Smooth muscle cell (in vitro differentiated cells): ENCODE data around the gene MEAF6. TPM values are rescaled to one million over a fixed set of nuclear protein-coding genes. Genes with fewer than 3 reads are reported as not detected.
A peak's percentile ranks its signal among the peaks of the same experiment; 100 is the strongest.

Experiments used
- DNase-seq: peaks from one replicate; lab custom pipeline; 2025; ENCODE audit not compliant: unreplicated experiment; lab: John Stamatoyannopoulos, UW
- H2AFZ ChIP-seq: fragments of 200-600 bp; sonication (generic); 2 replicates; pipeline ENCODE4 v1.6.0; 2016; ENCODE audit warnings: antibody characterized with exemption, low read depth, mild to moderate bottlenecking
- H3F3A ChIP-seq: fragments of 200-600 bp; sonication (generic); 2 replicates; pipeline ENCODE4 v1.6.0; 2017; ENCODE audit warnings: antibody characterized with exemption, low read depth
- H3K27ac ChIP-seq: fragments of 200-600 bp; sonication (generic); 2 replicates; pipeline ENCODE4 v1.5.1; 2016; ENCODE audit warnings: low read depth, mild to moderate bottlenecking
- H3K27me3 ChIP-seq: fragments of 200-600 bp; sonication (generic); 2 replicates; pipeline ENCODE4 v1.6.1; 2016; ENCODE audit warnings: low read depth, mild to moderate bottlenecking
- H3K36me3 ChIP-seq: fragments of 200-600 bp; sonication (generic); 2 replicates; pipeline ENCODE4 v1.5.1; 2016; ENCODE audit warnings: low read depth
- H3K4me1 ChIP-seq: fragments of 200-600 bp; sonication (generic); 2 replicates; pipeline ENCODE4 v1.5.1; 2016; ENCODE audit warnings: low read depth
- H3K4me2 ChIP-seq: fragments of 200-600 bp; sonication (generic); 2 replicates; pipeline ENCODE4 v1.6.0; 2016; ENCODE audit warnings: mild to moderate bottlenecking
- H3K4me3 ChIP-seq: fragments of 200-600 bp; sonication (generic); 2 replicates; pipeline ENCODE4 v1.5.1; 2016; ENCODE audit warnings: mild to moderate bottlenecking
- H3K79me2 ChIP-seq: fragments of 200-600 bp; sonication (generic); 2 replicates; pipeline ENCODE4 v1.6.0; 2016; ENCODE audit warnings: low read depth, mild to moderate bottlenecking
- H3K9ac ChIP-seq: fragments of 200-600 bp; sonication (generic); 2 replicates; pipeline ENCODE4 v1.6.0; 2016; ENCODE audit warnings: low read depth
- H3K9me3 ChIP-seq: fragments of 200-600 bp; sonication (generic); replicated peaks from 2 replicates; pipeline ENCODE4 v1.5.1; 2016; ENCODE audit warnings: low read depth
- H4K20me1 ChIP-seq: fragments of 200-600 bp; sonication (generic); 2 replicates; pipeline ENCODE4 v1.6.0; 2016; ENCODE audit warnings: low read depth
- CTCF ChIP-seq: fragments of 200-600 bp; sonication (generic); IDR thresholded peaks from 2 replicates; pipeline ENCODE4 v1.5.1; 2017; ENCODE audit warnings: borderline replicate concordance, mild to moderate bottlenecking, antibody characterized with exemption; ENCODE audit not compliant: insufficient read depth, poor library complexity, severe bottlenecking
- WGBS: methylation state at CpG from one replicate; pipeline ENCODE4 v1.1.7; 2016; ENCODE audit warnings: low lambda C conversion rate; 5-methylcytosine and 5-hydroxymethylcytosine counted together
- polyA plus RNA-seq: library from polyadenylated mRNA; unstranded; fragments of >200 nt; fragmentation: Nextera tagmentation; extraction: Ambion mirVana; gene quantifications from 2 replicates; pipeline ENCODE4 v1.2.1, GENCODE V29; 2016
- total RNA-seq: library from RNA; depleted of rRNA; stranded (reverse); fragments of >200 nt; gene quantifications from 2 replicates; pipeline ENCODE4 v1.2.3, GENCODE V29; 2014

MEAF6 gene
- total and polyA plus RNA-seq, 2 experiments from 2014 or later = 58.8 to 87.6 TPM

- Histone ChIP-seq H3K4me1 (peaks cover 6% of the 10 kb centered on the region), H3K27me3 (no peaks in the 10 kb centered on the region), H3K4me3 (no peak overlapping the region), H3K9ac (no peak overlapping the region), H3K9me3 (no peaks in the 10 kb centered on the region), H3F3A (peaks cover 9% of the 10 kb centered on the region), H3K4me2 (no peak overlapping the region), H3K36me3 (no peaks in the 10 kb centered on the region), H4K20me1 (peaks cover 52% of the 10 kb centered on the region), H3K27ac (peak overlapping the region; percentile 5), H3K79me2 (peaks cover 18% of the 10 kb centered on the region), H2AFZ (no peak overlapping the region)
- WGBS = 96% methylated on average over 24 of the region's 29 CpGs
- no peak for TF ChIP-seq CTCF
- DNase-seq = no peak
These were observed 31.5 kb downstream of the MEAF6 start for GRCh38 chr1:37482796-37483744.

GRCh38 chr1:37482004-37482785 is 32.4 kb downstream of the MEAF6 start:
- TF ChIP-seq CTCF = no peak
- 96% methylated on average over 18 of the region's 18 CpGs for WGBS
- Histone ChIP-seq H3K4me3 (no peak overlapping the region), H3K36me3 (no peaks in the 10 kb centered on the region), H2AFZ (no peak overlapping the region), H3K27ac (no peak overlapping the region), H3K27me3 (no peaks in the 10 kb centered on the region), H3K9ac (no peak overlapping the region), H3K4me2 (no peak overlapping the region), H4K20me1 (peaks cover 61% of the 10 kb centered on the region), H3K9me3 (no peaks in the 10 kb centered on the region), H3K79me2 (peaks cover 26% of the 10 kb centered on the region), H3F3A (peaks cover 9% of the 10 kb centered on the region), H3K4me1 (peaks cover 14% of the 10 kb centered on the region)
- DNase-seq = no peak

- TF ChIP-seq CTCF = no peak
- Histone ChIP-seq H3K36me3 (no peaks in the 10 kb centered on the region), H3K9me3 (no peaks in the 10 kb centered on the region), H3K79me2 (peaks cover 33% of the 10 kb centered on the region), H3K4me3 (no peak overlapping the region), H2AFZ (no peak overlapping the region), H3K4me2 (no peak overlapping the region), H3K4me1 (peaks cover 18% of the 10 kb centered on the region), H3K9ac (no peak overlapping the region), H3F3A (peaks cover 9% of the 10 kb centered on the region), H3K27me3 (no peaks in the 10 kb centered on the region), H4K20me1 (peaks cover 67% of the 10 kb centered on the region), H3K27ac (no peak overlapping the region)
- 88% methylated on average over 26 of the region's 26 CpGs for WGBS
- no peak for DNase-seq
These were observed 33.1 kb downstream of the MEAF6 start for GRCh38 chr1:37481289-37482003.
